Measurements from ENCODE around the gene SLC35E4. TPM values are rescaled to one million over a fixed set of nuclear protein-coding genes. Genes with fewer than 3 reads are reported as not detected.

Gene SLC35E4
- total RNA-seq, 4 donors from 2014 or later, result 4.2 to 14.1 (median 9.7) TPM

GRCh38 chr22:30596199-30596598 is 39.4 kb upstream of the SLC35E4 start:
- Histone ChIP-seq H3K36me3 (no peaks in the 10 kb centered on the region), H3K27ac (replicated peaks in 1 of 4) (no peak overlapping the region), H3K4me3 (no peak overlapping the region), H3K27me3 (peaks cover 0 to 6% (median 0%) of the 10 kb centered on the region in 4 donors), H3K9me3 (no peaks in the 10 kb centered on the region), H3K4me1 (peaks cover 0 to 8% (median 6%) of the 10 kb centered on the region in 4 donors)
- DNase-seq (ENCODE audit: extremely low spot score), result no peak
- intact Hi-C loops (cut with DNase I), result no loop called here
- 64% methylated on average over 2 of the region's 2 CpGs for WGBS
- TF ChIP-seq CTCF (IDR thresholded peaks at IDR 0.05) (no peak), POLR2A (IDR thresholded peaks at IDR 0.05; ENCODE audit: low read depth) (no peak), POLR2AphosphoS5 (IDR thresholded peaks at IDR 0.05) (no peak), EP300 (IDR thresholded peaks at IDR 0.05) (no peak)

- 98% methylated on average over 11 of the region's 29 CpGs for WGBS
- Histone ChIP-seq H3K9me3 (no peaks in the 10 kb centered on the region), H3K4me3 (no peak overlapping the region), H3K27me3 (peaks cover 0 to 6% (median 0%) of the 10 kb centered on the region in 4 donors), H3K4me1 (peaks cover 0 to 6% (median 5%) of the 10 kb centered on the region in 4 donors), H3K36me3 (no peaks in the 10 kb centered on the region), H3K27ac (replicated peaks in 1 of 4) (no peak overlapping the region)
- TF ChIP-seq POLR2AphosphoS5 (IDR thresholded peaks at IDR 0.05) (no peak), CTCF (IDR thresholded peaks at IDR 0.05) (no peak), EP300 (IDR thresholded peaks at IDR 0.05) (no peak), POLR2A (IDR thresholded peaks at IDR 0.05; ENCODE audit: low read depth) (no peak)
- no peak for DNase-seq (ENCODE audit: extremely low spot score)
- intact Hi-C loops (cut with DNase I), result no loop called here
Measured at GRCh38 chr22:30596886-30597285, 38.7 kb upstream of the SLC35E4 start.

GRCh38 chr22:30598986-30599385 is 36.6 kb upstream of the SLC35E4 start:
- H3K27ac ChIP-seq (replicated peaks in 1 of 4), result no peak overlapping the region
- DNase-seq (ENCODE audit: extremely low spot score), result no peak
- H3K4me3 ChIP-seq, result no peak overlapping the region
- H3K4me1 ChIP-seq, result no peaks in the 10 kb centered on the region
- no peaks in the 10 kb centered on the region for H3K36me3 ChIP-seq
- intact Hi-C loops (cut with DNase I), result no loop called here
- TF ChIP-seq CTCF (IDR thresholded peaks at IDR 0.05) (no peak), POLR2AphosphoS5 (IDR thresholded peaks at IDR 0.05) (no peak), EP300 (IDR thresholded peaks at IDR 0.05) (no peak), POLR2A (IDR thresholded peaks at IDR 0.05; ENCODE audit: low read depth) (no peak)
- no peaks in the 10 kb centered on the region for H3K9me3 ChIP-seq
- 79% methylated on average over 3 of the region's 3 CpGs for WGBS
- H3K27me3 ChIP-seq, result peaks cover 0 to 4% (median 0%) of the 10 kb centered on the region in 4 donors

GRCh38 chr22:30600921-30601320 is 34.7 kb upstream of the SLC35E4 start:
- Histone ChIP-seq H3K27me3 (no peaks in the 10 kb centered on the region), H3K9me3 (no peaks in the 10 kb centered on the region), H3K4me3 (no peak overlapping the region), H3K36me3 (no peaks in the 10 kb centered on the region), H3K27ac (replicated peaks in 1 of 4) (no peak overlapping the region), H3K4me1 (peaks cover 4 to 10% (median 9%) of the 10 kb centered on the region in 4 donors)
- 63% methylated on average over 3 of the region's 3 CpGs for WGBS
- intact Hi-C loops (cut with DNase I), result no loop called here
- DNase-seq (ENCODE audit: extremely low spot score), result no peak
- TF ChIP-seq POLR2AphosphoS5 (IDR thresholded peaks at IDR 0.05) (no peak), POLR2A (IDR thresholded peaks at IDR 0.05; ENCODE audit: low read depth) (no peak), CTCF (IDR thresholded peaks at IDR 0.05) (no peak), EP300 (IDR thresholded peaks at IDR 0.05) (no peak)

- Histone ChIP-seq H3K4me1 (peaks cover 10 to 15% (median 14%) of the 10 kb centered on the region in 4 donors), H3K27me3 (no peaks in the 10 kb centered on the region), H3K27ac (replicated peaks in 1 of 4) (no peak overlapping the region), H3K4me3 (no peak overlapping the region), H3K9me3 (no peaks in the 10 kb centered on the region), H3K36me3 (no peaks in the 10 kb centered on the region)
- DNase-seq (ENCODE audit: extremely low spot score), result no peak
- TF ChIP-seq POLR2A (IDR thresholded peaks at IDR 0.05; ENCODE audit: low read depth) (no peak), CTCF (IDR thresholded peaks at IDR 0.05) (no peak), POLR2AphosphoS5 (IDR thresholded peaks at IDR 0.05) (no peak), EP300 (IDR thresholded peaks at IDR 0.05) (no peak)
- WGBS, result 86% methylated on average over 5 of the region's 5 CpGs
- intact Hi-C loops (cut with DNase I), result no loop called here
Measured at GRCh38 chr22:30601464-30601863, 34.1 kb upstream of the SLC35E4 start.
